Measurements from ENCODE around the gene CCDC50. TPM values are rescaled to one million over a fixed set of nuclear protein-coding genes. Genes with fewer than 3 reads are reported as not detected.

The CCDC50 gene
- total and polyA plus RNA-seq, 7 donors = 15.4 to 41.5 (median 27.6) TPM

DNA sequence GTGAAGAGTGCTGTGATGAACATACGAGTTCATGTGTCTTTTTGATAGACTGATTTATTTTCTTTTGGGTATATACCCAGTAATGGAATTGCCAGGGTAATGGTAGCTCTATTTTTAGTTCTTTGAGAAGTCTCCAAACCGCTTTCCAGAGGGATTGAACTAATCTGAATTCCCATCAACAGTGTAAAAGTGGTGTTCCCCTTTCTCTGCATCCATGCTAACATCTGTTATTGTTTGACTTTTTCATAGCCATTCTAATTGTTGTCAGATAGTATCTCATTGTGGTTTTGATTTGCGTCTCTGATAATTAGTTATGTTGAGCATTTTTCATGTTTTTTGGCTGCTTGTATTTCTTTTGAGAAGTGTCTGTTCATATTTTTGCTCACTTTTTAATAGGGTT is 55.9 kb downstream of the CCDC50 start:
- no peak for DNase-seq
- WGBS, 3 donors = 43 to 56% (median 50%) methylated on average over 3 of the region's 3 CpGs
- H3K9me3 ChIP-seq = no peaks in the 10 kb centered on the region
- H3K27ac ChIP-seq = no peak overlapping the region
- H3K4me1 ChIP-seq = peaks cover 6% of the 10 kb centered on the region
- TF ChIP-seq, protein P1, sequence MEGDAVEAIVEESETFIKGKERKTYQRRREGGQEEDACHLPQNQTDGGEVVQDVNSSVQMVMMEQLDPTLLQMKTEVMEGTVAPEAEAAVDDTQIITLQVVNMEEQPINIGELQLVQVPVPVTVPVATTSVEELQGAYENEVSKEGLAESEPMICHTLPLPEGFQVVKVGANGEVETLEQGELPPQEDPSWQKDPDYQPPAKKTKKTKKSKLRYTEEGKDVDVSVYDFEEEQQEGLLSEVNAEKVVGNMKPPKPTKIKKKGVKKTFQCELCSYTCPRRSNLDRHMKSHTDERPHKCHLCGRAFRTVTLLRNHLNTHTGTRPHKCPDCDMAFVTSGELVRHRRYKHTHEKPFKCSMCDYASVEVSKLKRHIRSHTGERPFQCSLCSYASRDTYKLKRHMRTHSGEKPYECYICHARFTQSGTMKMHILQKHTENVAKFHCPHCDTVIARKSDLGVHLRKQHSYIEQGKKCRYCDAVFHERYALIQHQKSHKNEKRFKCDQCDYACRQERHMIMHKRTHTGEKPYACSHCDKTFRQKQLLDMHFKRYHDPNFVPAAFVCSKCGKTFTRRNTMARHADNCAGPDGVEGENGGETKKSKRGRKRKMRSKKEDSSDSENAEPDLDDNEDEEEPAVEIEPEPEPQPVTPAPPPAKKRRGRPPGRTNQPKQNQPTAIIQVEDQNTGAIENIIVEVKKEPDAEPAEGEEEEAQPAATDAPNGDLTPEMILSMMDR (IDR thresholded peaks at IDR 0.05) = no peak
- peaks cover 6 to 56% of the 10 kb centered on the region in 2 donors for H3K36me3 ChIP-seq (ENCODE audit: insufficient read depth in 1 of 2, low read depth in 1 of 2)
- ATAC-seq = no peak
- intact Hi-C loops (cut with DNase I) = no loop called here
- H3K27me3 ChIP-seq (ENCODE audit: insufficient read depth in 3 of 3, low read length in 2 of 3) = no peaks in the 10 kb centered on the region
- no peak overlapping the region for H3K4me3 ChIP-seq

DNA sequence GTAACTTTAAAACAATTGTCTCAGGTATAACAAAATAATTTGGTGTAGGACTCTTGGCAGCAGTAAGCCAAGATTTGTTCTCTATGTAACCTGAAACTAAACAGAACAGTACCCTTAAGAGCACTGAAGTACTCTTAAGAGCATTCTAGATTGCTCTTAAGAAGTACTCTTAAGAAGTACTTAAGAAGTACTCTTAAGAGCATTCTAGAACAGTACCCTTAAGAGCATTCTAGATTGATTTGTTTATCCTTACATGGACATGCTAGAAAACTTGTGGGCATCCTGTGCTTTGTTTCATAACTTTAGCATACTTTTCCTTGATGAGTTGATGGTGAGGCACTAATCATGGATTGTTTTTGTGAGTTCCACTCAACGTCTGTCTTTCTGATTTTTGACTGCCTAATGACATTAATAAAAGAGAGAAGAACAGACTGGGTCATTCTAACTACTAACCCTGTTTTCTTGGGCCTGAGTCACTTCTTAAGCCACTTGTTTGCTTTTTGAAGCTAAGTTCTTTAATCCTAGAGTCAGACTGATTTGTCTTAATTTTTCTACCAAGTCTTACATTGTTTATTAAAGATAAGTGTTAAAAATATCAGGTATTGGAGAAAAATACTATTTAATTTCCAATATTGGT is 58.4 kb downstream of the CCDC50 start:
- intact Hi-C loops (cut with DNase I) = no loop called here
- H3K9me3 ChIP-seq = no peaks in the 10 kb centered on the region
- 54 to 70% (median 56%) methylated on average over 1 of the region's 1 CpG for WGBS, 3 donors
- peaks cover 0 to 56% of the 10 kb centered on the region in 2 donors for H3K36me3 ChIP-seq (ENCODE audit: insufficient read depth in 1 of 2, low read depth in 1 of 2)
- no peak overlapping the region for H3K4me3 ChIP-seq
- H3K27me3 ChIP-seq (ENCODE audit: insufficient read depth in 3 of 3, low read length in 2 of 3) = no peaks in the 10 kb centered on the region
- peaks cover 6% of the 10 kb centered on the region for H3K4me1 ChIP-seq
- DNase-seq (no peak), ATAC-seq (no peak)
- no peak overlapping the region for H3K27ac ChIP-seq
- TF ChIP-seq, protein P1 (IDR thresholded peaks at IDR 0.05) = no peak

DNA sequence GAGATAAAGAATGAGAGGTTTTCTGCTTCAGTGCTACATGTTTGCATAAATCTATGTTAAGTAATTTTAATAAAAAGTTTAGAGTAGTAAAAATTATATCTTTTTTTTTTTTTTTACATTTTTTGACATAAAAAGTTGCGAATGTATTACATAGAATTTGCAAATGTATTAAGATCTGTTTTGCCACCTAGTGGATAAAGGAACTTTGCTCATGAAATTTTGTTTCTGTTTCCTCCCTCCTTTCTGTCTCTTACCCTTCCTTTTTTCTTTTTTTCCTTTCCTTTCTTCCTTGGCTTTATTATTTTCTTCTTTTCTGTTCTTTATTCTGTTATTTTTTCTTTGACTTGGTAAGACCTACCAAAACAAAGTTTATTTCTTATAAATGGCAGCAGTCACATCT is 59.6 kb downstream of the CCDC50 start:
- intact Hi-C loops (cut with DNase I) = no loop called here
- TF ChIP-seq, protein P1 (IDR thresholded peaks at IDR 0.05) = peak; percentile 24
- ATAC-seq = no peak
- Histone ChIP-seq H3K27me3 (ENCODE audit: insufficient read depth in 3 of 3, low read length in 2 of 3) (no peaks in the 10 kb centered on the region), H3K36me3 (ENCODE audit: insufficient read depth in 1 of 2, low read depth in 1 of 2) (peaks cover 0 to 50% of the 10 kb centered on the region in 2 donors), H3K4me3 (no peak overlapping the region), H3K27ac (no peak overlapping the region), H3K4me1 (peaks cover 6% of the 10 kb centered on the region), H3K9me3 (no peaks in the 10 kb centered on the region)
- DNase-seq = no peak
- 78 to 83% (median 79%) methylated on average over 1 of the region's 1 CpG for WGBS, 3 donors

DNA sequence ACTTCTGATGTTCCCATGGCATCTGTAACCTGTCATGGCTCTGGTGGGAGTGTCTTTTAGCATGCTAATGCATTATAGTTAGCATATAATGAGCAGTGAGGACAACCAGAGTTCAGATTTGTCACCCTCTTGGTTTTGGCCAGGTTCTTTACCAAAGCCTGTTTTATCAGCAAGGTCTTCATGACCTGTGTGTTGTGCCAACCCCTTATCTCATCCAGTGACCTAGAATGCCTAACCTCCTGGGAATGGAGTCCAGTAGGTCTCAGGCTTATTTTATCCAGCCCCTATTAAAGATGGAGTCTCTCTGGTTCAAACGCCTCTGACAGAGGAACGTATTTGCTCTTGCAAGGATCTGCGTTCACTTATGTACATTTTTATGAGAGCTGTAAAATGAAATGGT is 61.4 kb downstream of the CCDC50 start:
- Histone ChIP-seq H3K27me3 (ENCODE audit: insufficient read depth in 3 of 3, low read length in 2 of 3) (no peaks in the 10 kb centered on the region), H3K4me1 (peaks cover 6% of the 10 kb centered on the region), H3K4me3 (no peak overlapping the region), H3K9me3 (no peaks in the 10 kb centered on the region), H3K27ac (no peak overlapping the region), H3K36me3 (ENCODE audit: insufficient read depth in 1 of 2, low read depth in 1 of 2) (peaks cover 0 to 57% of the 10 kb centered on the region in 2 donors)
- no peak for DNase-seq
- WGBS, 3 donors = 94 to 96% (median 94%) methylated on average over 3 of the region's 3 CpGs
- ATAC-seq = no peak
- intact Hi-C loops (cut with DNase I) = no loop called here
- TF ChIP-seq, protein P1 (IDR thresholded peaks at IDR 0.05) = no peak

All from psoas muscle (tissue), 8 donors.